GM12875 (cell line): ENCODE measurements around the gene COX5A.
"Not testable (repeated sequence)": the region's sequence is repeated elsewhere in the genome, so short reads cannot be mapped to it uniquely, and the experiment has no call there.

Experiments
- H3K4me3 ChIP-seq: one replicate; pipeline ENCODE4 v1.5.1; 2011; ENCODE audit warnings: low read depth, low read length, control low read depth
- CTCF ChIP-seq: IDR thresholded peaks from 2 replicates; pipeline ENCODE4 v1.5.1; 2011; ENCODE audit warnings: low read depth, mild to moderate bottlenecking, control low read depth, inconsistent platforms, low read length, moderate library complexity, borderline replicate concordance; ENCODE audit not compliant: insufficient read depth

The COX5A gene

GRCh38 chr15:74933573-74933972 is 4.3 kb downstream of the COX5A start:
- H3K4me3 ChIP-seq = no peak overlapping the region
- no peak for TF ChIP-seq CTCF

GRCh38 chr15:74928771-74929198 is 9.1 kb downstream of the COX5A start:
- TF ChIP-seq CTCF = no peak
- H3K4me3 ChIP-seq = no peak overlapping the region

- no peak for TF ChIP-seq CTCF
- H3K4me3 ChIP-seq = no peak overlapping the region
Observed at GRCh38 chr15:74924525-74924924, 13.3 kb downstream of the COX5A start.

GRCh38 chr15:74920456-74920855 is 17.4 kb downstream of the COX5A start:
- TF ChIP-seq CTCF = no peak

DNA sequence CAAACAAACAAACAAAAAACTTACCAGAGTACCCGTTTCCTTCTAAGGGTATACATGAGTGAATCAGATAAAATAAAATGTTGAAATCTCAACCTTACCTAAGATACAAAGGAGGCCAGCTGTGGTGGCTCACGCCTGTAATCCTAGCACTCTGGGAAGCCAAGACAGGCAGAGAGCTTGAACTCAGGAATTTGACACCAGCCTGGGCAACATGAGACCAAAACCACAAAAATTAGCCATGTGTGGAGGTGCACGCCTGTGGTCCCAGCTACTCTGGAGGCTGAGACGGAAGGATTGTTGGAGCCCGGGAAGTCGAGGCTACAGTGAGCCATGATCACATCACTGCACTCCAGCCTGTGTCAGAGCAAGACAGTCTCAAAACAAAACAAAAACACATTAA is 20.2 kb downstream of the COX5A start:
- H3K4me3 ChIP-seq = no peak overlapping the region
- no peak for TF ChIP-seq CTCF

More at GRCh38 chr15:74920456-74920855, 17.4 kb downstream of the COX5A start:
- no peak overlapping the region for H3K4me3 ChIP-seq

DNA sequence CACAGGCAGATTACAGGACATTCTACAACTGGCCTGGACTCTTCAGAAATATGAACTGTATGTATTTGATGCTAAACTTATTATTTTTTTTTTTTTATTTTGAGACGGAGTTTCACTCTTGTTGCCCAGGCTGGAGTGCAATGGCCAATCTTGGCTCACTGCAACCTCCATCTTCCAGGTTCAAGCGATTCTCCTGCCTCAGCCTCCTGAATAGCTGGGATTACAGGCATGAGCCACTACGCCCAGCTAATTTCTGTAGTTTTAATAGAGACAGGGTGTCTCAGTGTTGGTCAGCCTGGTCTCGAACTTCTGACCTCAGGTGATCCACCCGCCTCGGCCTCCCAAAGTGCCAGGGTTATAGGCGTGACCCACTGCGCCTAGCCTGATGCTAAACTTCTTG is 24.1 kb downstream of the COX5A start:
- H3K4me3 ChIP-seq = not testable (repeated sequence)

- no peak for TF ChIP-seq CTCF
- H3K4me3 ChIP-seq = no peak overlapping the region
Observed at GRCh38 chr15:74913041-74913440, 24.8 kb downstream of the COX5A start.

DNA sequence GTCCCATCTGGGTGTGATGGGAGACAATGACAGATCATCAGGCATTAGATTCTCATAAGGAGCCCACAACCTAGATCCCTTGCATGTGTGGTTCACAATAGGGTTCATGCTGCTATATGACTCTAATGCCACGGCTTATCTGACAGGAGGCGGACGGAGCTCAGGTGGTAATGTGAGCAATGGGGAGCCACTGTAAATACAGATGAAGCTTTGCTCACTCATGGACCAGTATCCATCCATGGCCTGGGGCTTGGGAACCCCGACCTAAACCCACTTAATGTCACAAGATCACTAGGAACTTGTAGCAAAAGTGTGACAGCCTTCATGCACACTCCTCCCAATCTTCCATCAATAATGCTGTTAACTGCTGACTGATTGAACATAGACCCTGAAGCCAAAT is 29.2 kb downstream of the COX5A start:
- TF ChIP-seq CTCF = no peak
- no peak overlapping the region for H3K4me3 ChIP-seq
